Caco-2 (cell line): Measurements from ENCODE around the gene MYH2. TPM values are rescaled to one million over a fixed set of nuclear protein-coding genes. Genes with fewer than 3 reads are reported as not detected.

Experiments used
- BruUV-seq: library from RNA; stranded (reverse); fragments of 400-500 nt; replicated peaks from 2 replicates; lab custom pipeline; 2021; lab: Mats Ljungman, UMichigan
- CTCF ChIA-PET: fragments of 300-600 bp; sonication (Branson Sonifier 250); formaldehyde crosslinking; loops from one replicate; lab custom pipeline; 2022; ENCODE audit warnings: antibody characterized with exemption; lab: Charles Lee
- POLR2A ChIA-PET: fragments of 300-600 bp; sonication (Branson Sonifier 250); formaldehyde crosslinking; loops from one replicate; lab custom pipeline; 2022; ENCODE audit warnings: antibody characterized with exemption; lab: Charles Lee
- DNase-seq, 2 experiments: peaks; one replicate each; pipeline versions ENCODE4 v3.0.0 to v3.0.0-alpha.2; 2020 to 2022
- H3K27me3 ChIP-seq: replicated peaks from 2 replicates; pipeline ENCODE4 v1.6.0; 2011; ENCODE audit warnings: low read length; ENCODE audit not compliant: control insufficient read depth, insufficient read depth
- H3K36me3 ChIP-seq: 2 replicates; pipeline ENCODE4 v1.5.1; 2011; ENCODE audit warnings: low read length; ENCODE audit not compliant: control insufficient read depth, insufficient read depth
- H3K4me1 ChIP-seq: fragments of 250-450 bp; sonication (Bioruptor Pico); 2 replicates; pipeline ENCODE4 v1.5.1; 2020; ENCODE audit warnings: mild to moderate bottlenecking
- H3K4me3 ChIP-seq: 2 replicates; pipeline ENCODE4 v1.5.1; 2011; ENCODE audit warnings: low read depth, mild to moderate bottlenecking, control low read depth, low read length
- H3K9me3 ChIP-seq: fragments of 250-450 bp; sonication (Bioruptor Pico); 2 replicates; pipeline ENCODE4 v1.5.1; 2020; ENCODE audit warnings: mild to moderate bottlenecking, moderate library complexity
- H3K27ac Mint-ChIP-seq: one replicate; pipeline ENCODE4 v1.8.0; 2022; ENCODE audit warnings: mixed read lengths; ENCODE audit not compliant: unreplicated experiment
- H3K27me3 Mint-ChIP-seq: one replicate; pipeline ENCODE4 v1.8.0; 2022; ENCODE audit warnings: mixed read lengths; ENCODE audit not compliant: insufficient read depth, unreplicated experiment
- H3K36me3 Mint-ChIP-seq: one replicate; pipeline ENCODE4 v1.8.0; 2022; ENCODE audit warnings: mild to moderate bottlenecking, mixed read lengths; ENCODE audit not compliant: insufficient read depth, unreplicated experiment
- H3K4me1 Mint-ChIP-seq: one replicate; pipeline ENCODE4 v1.8.0; 2022; ENCODE audit warnings: low read depth, mixed read lengths; ENCODE audit not compliant: unreplicated experiment
- H3K4me3 Mint-ChIP-seq: one replicate; pipeline ENCODE4 v1.8.0; 2022; ENCODE audit warnings: mild to moderate bottlenecking, moderate library complexity, mixed read lengths; ENCODE audit not compliant: unreplicated experiment
- H3K9me3 Mint-ChIP-seq: one replicate; pipeline ENCODE4 v1.8.0; 2022; ENCODE audit warnings: mixed read lengths; ENCODE audit not compliant: unreplicated experiment
- CTCF ChIP-seq, 2 experiments: fragments of 200-600 bp in 1 of 2; IDR thresholded peaks; 1 replicate in 1 of 2; 2 replicates in 1 of 2; pipeline versions ENCODE4 v1.5.1 to v1.8.0; 2011 to 2022; ENCODE audit warnings: antibody characterized with exemption in 1 of 2, control low read depth in 1 of 2, inconsistent platforms in 1 of 2, low read depth in 1 of 2, low read length in 1 of 2, mild to moderate bottlenecking in 1 of 2, moderate library complexity in 1 of 2; ENCODE audit not compliant: insufficient read depth in 1 of 2, severe bottlenecking in 1 of 2, unreplicated experiment in 1 of 2
- intact Hi-C: fragments of 100-400 bp; cut with micrococcal nuclease; formaldehyde crosslinking; loops from one replicate; pipeline ENCODE4 v1.10.0; 2022; ENCODE audit not compliant: unreplicated experiment
- total RNA-seq: library from RNA; stranded (reverse); gene quantifications from 2 replicates; pipeline ENCODE4 v1.2.3, GENCODE V29; 2022

Gene MYH2
- total RNA-seq, 1 experiment from 2014 or later = not detected

- DNase-seq = no peak
- H3K4me3 ChIP-seq = no peak overlapping the region
- Mint-ChIP-seq H3K27ac (no peak overlapping the region), H3K9me3 (no peaks in the 10 kb centered on the region), H3K36me3 (no peaks in the 10 kb centered on the region), H3K27me3 (no peaks in the 10 kb centered on the region), H3K4me3 (no peak overlapping the region), H3K4me1 (no peaks in the 10 kb centered on the region)
- intact Hi-C loops = no loop called here
- no peaks in the 10 kb centered on the region for H3K27me3 ChIP-seq
- BruUV-seq = no TSS peak
- H3K4me1 ChIP-seq = no peaks in the 10 kb centered on the region
- H3K9me3 ChIP-seq = no peaks in the 10 kb centered on the region
- ChIA-PET POLR2A (no interaction called here), CTCF (no interaction called here)
- H3K36me3 ChIP-seq = no peaks in the 10 kb centered on the region
- TF ChIP-seq CTCF (IDR thresholded peaks at IDR 0.05; ENCODE audit: insufficient read depth in 1 of 2, low read depth in 1 of 2, low read length in 1 of 2, severe bottlenecking in 1 of 2, unreplicated experiment in 1 of 2) = no peak
Observed at GRCh38 chr17:10516065-10516464, 33.4 kb downstream of the MYH2 start.

GRCh38 chr17:10513299-10514067, 36.0 kb downstream of the MYH2 start:
- POLR2A ChIA-PET = no interaction called here
- no peaks in the 10 kb centered on the region for H3K36me3 Mint-ChIP-seq
- no peak overlapping the region for H3K27ac Mint-ChIP-seq
- no peaks in the 10 kb centered on the region for H3K27me3 Mint-ChIP-seq
- intact Hi-C loops = no loop called here
- no peaks in the 10 kb centered on the region for H3K9me3 Mint-ChIP-seq
- CTCF ChIA-PET = no interaction called here
- Histone ChIP-seq H3K27me3 (no peaks in the 10 kb centered on the region), H3K36me3 (no peaks in the 10 kb centered on the region), H3K9me3 (no peaks in the 10 kb centered on the region), H3K4me1 (no peaks in the 10 kb centered on the region), H3K4me3 (no peak overlapping the region)
- no peak for TF ChIP-seq CTCF (IDR thresholded peaks at IDR 0.05; ENCODE audit: insufficient read depth in 1 of 2, low read depth in 1 of 2, low read length in 1 of 2, severe bottlenecking in 1 of 2, unreplicated experiment in 1 of 2)
- H3K4me3 Mint-ChIP-seq = no peak overlapping the region
- no peaks in the 10 kb centered on the region for H3K4me1 Mint-ChIP-seq
- DNase-seq = no peak
- no TSS peak for BruUV-seq

GRCh38 chr17:10512856-10513255, 36.6 kb downstream of the MYH2 start:
- H3K36me3 Mint-ChIP-seq = no peaks in the 10 kb centered on the region
- no peaks in the 10 kb centered on the region for H3K27me3 ChIP-seq
- H3K4me1 ChIP-seq = no peaks in the 10 kb centered on the region
- H3K4me3 Mint-ChIP-seq = no peak overlapping the region
- no peaks in the 10 kb centered on the region for H3K9me3 ChIP-seq
- H3K4me1 Mint-ChIP-seq = no peaks in the 10 kb centered on the region
- ChIA-PET POLR2A (no interaction called here), CTCF (no interaction called here)
- H3K27me3 Mint-ChIP-seq = no peaks in the 10 kb centered on the region
- BruUV-seq = no TSS peak
- no peaks in the 10 kb centered on the region for H3K36me3 ChIP-seq
- DNase-seq = no peak
- no peak overlapping the region for H3K27ac Mint-ChIP-seq
- no peaks in the 10 kb centered on the region for H3K9me3 Mint-ChIP-seq
- no peak overlapping the region for H3K4me3 ChIP-seq
- no peak for TF ChIP-seq CTCF (IDR thresholded peaks at IDR 0.05; ENCODE audit: insufficient read depth in 1 of 2, low read depth in 1 of 2, low read length in 1 of 2, severe bottlenecking in 1 of 2, unreplicated experiment in 1 of 2)
- intact Hi-C loops = no loop called here
